Astrocyte of the cerebellum (primary cell): Measurements from ENCODE around the gene PPP1R10.

ENCODE experiments used
- DNase-seq: peaks from one replicate; pipeline ENCODE4 v3.0.0-alpha.2; 2011; ENCODE audit warnings: low read depth
- H3K4me3 ChIP-seq: 2 replicates; pipeline ENCODE4 v1.5.1; 2011; ENCODE audit warnings: mild to moderate bottlenecking, low read depth, low read length, moderate library complexity
- CTCF ChIP-seq: IDR thresholded peaks from 2 replicates; pipeline ENCODE4 v1.5.1; 2012; ENCODE audit warnings: low read length, low read depth, moderate library complexity, mild to moderate bottlenecking; ENCODE audit errors: missing control alignments
- in situ Hi-C: cut with HindIII; loops from 2 replicates; pipeline ENCODE4 v1.10.0; 2017; ENCODE audit warnings: low sequenced_read_pairs

Gene PPP1R10

GRCh38 chr6:30643656-30644055, 26.6 kb upstream of the PPP1R10 start:
- no peak for DNase-seq
- no peak overlapping the region for H3K4me3 ChIP-seq
- TF ChIP-seq CTCF, result no peak
- in situ Hi-C loops, result no loop called here

GRCh38 chr6:30641048-30641447, 24.0 kb upstream of the PPP1R10 start:
- in situ Hi-C loops, result no loop called here
- no peak overlapping the region for H3K4me3 ChIP-seq

GRCh38 chr6:30640481-30640880, 23.4 kb upstream of the PPP1R10 start:
- no peak for DNase-seq
- in situ Hi-C loops, result no loop called here
- no peak for TF ChIP-seq CTCF

More at GRCh38 chr6:30641048-30641447, 24.0 kb upstream of the PPP1R10 start:
- no peak for DNase-seq
- no peak for TF ChIP-seq CTCF

GRCh38 chr6:30635834-30636233, 18.8 kb upstream of the PPP1R10 start:
- no peak for DNase-seq
- in situ Hi-C loops, result no loop called here
- H3K4me3 ChIP-seq, result no peak overlapping the region
- TF ChIP-seq CTCF, result no peak

More at GRCh38 chr6:30640481-30640880, 23.4 kb upstream of the PPP1R10 start:
- no peak overlapping the region for H3K4me3 ChIP-seq

- DNase-seq, result no peak
- in situ Hi-C loops, result no loop called here
- peak within 1 kb of the TSS; percentile 86 for H3K4me3 ChIP-seq
- TF ChIP-seq CTCF, result peak; percentile 48
Measured at GRCh38 chr6:30626484-30627366, 9.7 kb upstream of the PPP1R10 start, which contains the start of gene ATAT1. Gene ATAT1 (plus strand): TSS chr6:30626874.

- in situ Hi-C loops, result no loop called here
- no peak for TF ChIP-seq CTCF
- no peak overlapping the region for H3K4me3 ChIP-seq
- no peak for DNase-seq
Measured at GRCh38 chr6:30625511-30625910, 8.5 kb upstream of the PPP1R10 start.
